GM12874 (cell line): ENCODE results near the gene PPP4R3A.

Experiments
- CTCF ChIP-seq: IDR thresholded peaks from 2 replicates; pipeline ENCODE4 v1.5.1; 2011; ENCODE audit warnings: low read depth, mild to moderate bottlenecking, control low read depth, low read length, moderate library complexity; ENCODE audit not compliant: insufficient read depth

Gene PPP4R3A

GRCh38 chr14:91454155-91454554 lies 56.0 kb downstream of the PPP4R3A start:
- no peak for TF ChIP-seq CTCF

DNA sequence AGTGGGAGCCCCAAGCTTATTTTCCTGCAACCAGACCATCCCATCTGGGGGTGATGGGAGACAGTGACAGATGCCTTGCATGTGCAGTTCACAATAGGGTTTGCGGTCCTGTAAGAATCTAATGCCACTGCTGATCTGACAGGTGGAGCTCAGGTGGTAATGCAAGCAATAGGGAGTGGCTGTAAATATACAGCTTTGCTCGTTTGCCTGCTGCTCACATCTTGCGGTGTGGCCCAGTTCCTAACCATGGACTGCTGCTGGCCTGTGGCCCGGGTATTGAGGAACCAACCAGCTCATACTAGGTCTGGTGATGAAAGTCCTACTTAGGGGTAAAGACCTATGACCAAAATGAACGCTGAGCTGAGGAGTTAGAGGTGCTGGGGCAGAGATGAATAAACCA lies 56.4 kb downstream of the PPP4R3A start:
- TF ChIP-seq CTCF: no peak

DNA sequence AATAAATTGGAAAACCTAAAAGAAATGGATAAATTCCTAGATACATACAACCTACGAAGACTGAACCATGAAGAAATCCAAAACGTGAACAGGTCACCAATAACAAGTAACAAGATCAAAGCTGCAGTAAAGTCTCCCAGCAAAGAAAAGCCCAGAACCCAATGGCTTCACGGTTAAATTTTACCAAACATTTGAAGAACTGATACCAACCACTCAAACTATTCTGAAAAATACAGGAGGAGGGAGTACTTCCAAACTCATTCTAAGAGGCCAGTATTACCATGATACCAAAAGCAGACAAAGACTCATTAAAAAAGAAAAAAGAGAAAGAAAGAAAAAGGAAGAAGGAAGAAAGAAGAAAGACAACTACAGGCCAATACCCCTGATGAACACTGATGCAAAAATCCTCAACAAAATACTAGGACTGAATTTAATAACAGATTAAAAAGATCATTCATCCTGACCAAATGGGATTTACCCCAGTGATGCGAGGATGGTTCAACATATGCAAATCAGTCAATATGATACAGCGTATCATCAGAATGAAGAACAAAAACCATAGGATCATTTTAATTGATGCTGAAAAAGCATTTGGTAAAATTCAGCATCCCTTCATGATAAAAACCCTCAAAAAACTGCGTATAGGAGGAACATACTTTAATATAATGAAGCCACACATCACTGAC lies 65.6 kb downstream of the PPP4R3A start:
- TF ChIP-seq CTCF: no peak

GRCh38 chr14:91439345-91439744 lies 70.8 kb downstream of the PPP4R3A start:
- TF ChIP-seq CTCF: no peak

GRCh38 chr14:91438845-91439244 lies 71.3 kb downstream of the PPP4R3A start:
- TF ChIP-seq CTCF: no peak

- TF ChIP-seq CTCF: no peak
Measured at GRCh38 chr14:91429385-91429784, 80.7 kb downstream of the PPP4R3A start.

GRCh38 chr14:91424813-91425530 lies 85.1 kb downstream of the PPP4R3A start:
- no peak for TF ChIP-seq CTCF
